ENCODE measurements around the gene DSCAML1. TPM values are rescaled to one million over a fixed set of nuclear protein-coding genes. Genes with fewer than 3 reads are reported as not detected.

Gene DSCAML1
- total and polyA plus RNA-seq, 10 of the 15 experiments (the other 5 are each of a cell fraction or from before 2014, with no cell fraction given), result 0.03 to 0.18 (median 0.06) TPM; not detected in 1

GRCh38 chr11:117471776-117472175, 325.2 kb downstream of the DSCAML1 start:
- in situ Hi-C loops (cut with MboI) (no loop called here), intact Hi-C loops (cut with micrococcal nuclease; ENCODE audit: unreplicated experiment) (no loop called here)
- no peak overlapping the region for H2AFZ ChIP-seq (ENCODE audit: control insufficient read depth, low read depth, low read length)
- no peak for FAIRE-seq
- H3K36me3 ChIP-seq (ENCODE audit: control insufficient read depth in 2 of 2, insufficient read depth in 2 of 2, low read length in 1 of 2), result no peaks in the 10 kb centered on the region
- BruUV-seq (replicated peaks), result no TSS peak
- no peaks in the 10 kb centered on the region for H4K20me1 ChIP-seq (ENCODE audit: control insufficient read depth, insufficient read depth)
- SMC1A ChIA-PET (ENCODE audit: uncharacterized antibody, unreplicated experiment), result interaction anchor here (0.9 to 1.4 kb wide), 2 partner anchors 14 to 39 kb away, joined by 3 read pairs; no protein-coding TSS in a partner anchor
- no peaks in the 10 kb centered on the region for H3K79me2 ChIP-seq (ENCODE audit: control insufficient read depth, insufficient read depth, low read length)
- no peaks in the 10 kb centered on the region; a peak in 1 of 4 replicates for H3K27me3 ChIP-seq (replicated peaks in 1 of 2; ENCODE audit: control insufficient read depth in 2 of 2, insufficient read depth in 2 of 2, low read length in 1 of 2)
- no peak overlapping the region for H3K9ac ChIP-seq (ENCODE audit: control insufficient read depth, insufficient read depth, low read length)
- no peak overlapping the region for H3K27ac ChIP-seq (ENCODE audit: control insufficient read depth, insufficient read depth)
- POLR2A ChIA-PET, result interaction anchor here (0.7 kb wide), 1 partner anchor 109 kb away, joined by 4 read pairs; no protein-coding TSS in a partner anchor
- 54% methylated on average over 7 of the region's 7 CpGs for WGBS (ENCODE audit: insufficient coverage, insufficient replicate concordance, low lambda C conversion rate, missing lambda C conversion rate)
- DNase-seq (ENCODE audit: low read depth, low spot score), result no peak
- no peaks in the 10 kb centered on the region for H3K9me3 ChIP-seq (replicated peaks; ENCODE audit: control insufficient read depth, insufficient read depth, low read length)
- no peak overlapping the region for H3K4me2 ChIP-seq (ENCODE audit: control insufficient read depth, insufficient read depth)
- TF ChIP-seq IRF3 (IDR thresholded peaks at IDR 0.05) (no peak), TAF1 (IDR thresholded peaks at IDR 0.05; ENCODE audit: borderline replicate concordance, low read depth, low read length) (no peak), PRDM15 (CRISPR knock-in tag; IDR thresholded peaks at IDR 0.05) (no peak), SKIL (IDR thresholded peaks at IDR 0.05; ENCODE audit: low read depth, poor library complexity, severe bottlenecking) (no peak), JUND (IDR thresholded peaks at IDR 0.05; ENCODE audit: low read depth, low read length) (no peak), RELB (IDR thresholded peaks at IDR 0.05; ENCODE audit: low read depth) (no peak), MYC (IDR thresholded peaks at IDR 0.05; ENCODE audit: insufficient read depth, insufficient read length, insufficient replicate concordance, low read length, severe bottlenecking) (no peak)
- CTCF ChIA-PET, result interaction anchor here (0.7 kb wide), 1 partner anchor 45 kb away, joined by 3 read pairs; no protein-coding TSS in a partner anchor
- H3K4me3 ChIP-seq, result no peak overlapping the region
- no peaks in the 10 kb centered on the region for H3K4me1 ChIP-seq (ENCODE audit: control insufficient read depth, insufficient read depth, low read length)
- RAD21 ChIA-PET (ENCODE audit: unreplicated experiment), result no interaction called here
- no peak for ATAC-seq

Measured in GM12878 (cell line).